Measurements from ENCODE around the gene RTF1. TPM values are rescaled to one million over a fixed set of nuclear protein-coding genes. Genes with fewer than 3 reads are reported as not detected.
"Not testable (repeated sequence)": the region's sequence is repeated elsewhere in the genome, so short reads cannot be mapped to it uniquely, and the experiment has no call there.

The RTF1 gene
- total RNA-seq, 1 donor, result 29.5 TPM

DNA sequence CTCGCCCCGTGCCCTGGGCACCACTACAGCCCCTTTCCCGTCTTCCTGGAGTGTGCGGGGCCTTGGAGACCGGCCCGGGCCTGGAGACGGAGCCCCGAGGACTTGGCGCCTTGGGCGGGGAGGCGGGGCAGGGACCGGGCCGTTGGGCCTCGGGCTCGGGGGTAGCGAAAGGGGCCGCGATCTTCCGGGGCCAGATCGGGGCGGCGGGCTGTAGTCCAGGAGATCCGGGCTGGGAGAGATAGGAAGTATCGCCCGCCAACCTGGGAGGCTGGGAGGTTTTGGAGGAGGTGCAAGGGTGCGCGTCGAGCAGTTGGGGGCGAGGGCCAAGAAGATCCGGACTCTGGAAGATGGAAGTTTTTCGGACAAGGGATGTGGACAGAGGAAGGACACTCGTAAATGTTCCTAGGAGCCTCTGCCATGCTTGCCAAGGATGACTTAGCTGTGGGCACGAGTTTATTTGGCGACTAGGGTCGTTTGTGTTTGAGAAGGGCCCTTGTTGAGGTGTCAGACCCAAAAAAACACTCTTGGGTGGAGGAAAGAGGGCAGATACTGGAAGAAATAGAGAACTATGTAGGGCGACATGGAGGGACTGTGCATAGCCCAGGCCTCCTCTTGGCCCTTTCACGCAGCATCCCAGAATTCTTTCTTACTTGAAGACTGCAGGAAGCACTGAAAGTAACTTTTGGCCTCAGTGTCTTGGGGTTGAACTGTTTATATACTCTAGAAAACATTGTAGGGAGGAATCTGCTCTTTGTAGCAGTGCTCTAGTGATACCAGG, 712 bp downstream of the RTF1 start:
- H3K4me3 ChIP-seq (ENCODE audit: low read depth, low read length), result peak overlapping the region; percentile 85
- peak; percentile 32 for DNase-seq (ENCODE audit: low read depth)
- TF ChIP-seq, protein P1, sequence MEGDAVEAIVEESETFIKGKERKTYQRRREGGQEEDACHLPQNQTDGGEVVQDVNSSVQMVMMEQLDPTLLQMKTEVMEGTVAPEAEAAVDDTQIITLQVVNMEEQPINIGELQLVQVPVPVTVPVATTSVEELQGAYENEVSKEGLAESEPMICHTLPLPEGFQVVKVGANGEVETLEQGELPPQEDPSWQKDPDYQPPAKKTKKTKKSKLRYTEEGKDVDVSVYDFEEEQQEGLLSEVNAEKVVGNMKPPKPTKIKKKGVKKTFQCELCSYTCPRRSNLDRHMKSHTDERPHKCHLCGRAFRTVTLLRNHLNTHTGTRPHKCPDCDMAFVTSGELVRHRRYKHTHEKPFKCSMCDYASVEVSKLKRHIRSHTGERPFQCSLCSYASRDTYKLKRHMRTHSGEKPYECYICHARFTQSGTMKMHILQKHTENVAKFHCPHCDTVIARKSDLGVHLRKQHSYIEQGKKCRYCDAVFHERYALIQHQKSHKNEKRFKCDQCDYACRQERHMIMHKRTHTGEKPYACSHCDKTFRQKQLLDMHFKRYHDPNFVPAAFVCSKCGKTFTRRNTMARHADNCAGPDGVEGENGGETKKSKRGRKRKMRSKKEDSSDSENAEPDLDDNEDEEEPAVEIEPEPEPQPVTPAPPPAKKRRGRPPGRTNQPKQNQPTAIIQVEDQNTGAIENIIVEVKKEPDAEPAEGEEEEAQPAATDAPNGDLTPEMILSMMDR (IDR thresholded peaks at IDR 0.05; ENCODE audit: insufficient read depth, low read length), result no peak

DNA sequence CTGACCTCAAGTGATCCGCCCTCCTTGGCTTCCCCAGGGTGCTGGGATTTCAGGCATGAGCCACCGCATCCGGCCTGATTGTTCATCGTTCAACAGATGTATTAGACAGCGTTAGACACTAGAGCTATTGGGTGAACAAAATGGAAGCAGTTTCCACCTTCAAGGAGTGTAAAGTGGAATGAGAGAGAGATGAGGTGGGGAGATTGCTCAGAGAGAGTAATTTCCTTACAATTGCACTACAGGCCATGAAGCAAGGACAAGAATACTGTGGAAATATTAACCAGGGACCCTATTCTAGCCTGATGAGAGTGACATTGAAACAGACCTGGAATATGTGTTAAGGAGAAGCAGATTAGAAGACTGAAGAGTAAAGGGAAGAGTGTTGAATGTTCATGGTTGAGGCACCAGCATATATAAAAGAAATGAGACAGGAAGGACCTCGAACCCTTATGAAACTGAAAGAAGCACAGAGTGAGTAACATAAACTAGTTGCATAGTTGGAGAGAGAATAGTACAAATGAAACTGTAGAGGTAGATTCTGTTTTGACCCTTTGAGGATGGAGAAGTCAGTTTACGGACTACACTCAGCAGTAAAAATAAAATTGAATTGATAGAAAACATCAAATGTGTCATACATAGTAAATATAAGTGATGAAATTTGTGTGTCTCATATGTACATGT, 7.2 kb downstream of the RTF1 start:
- DNase-seq (ENCODE audit: low read depth), result no peak
- H3K4me3 ChIP-seq (ENCODE audit: low read depth, low read length), result no peak overlapping the region
- TF ChIP-seq, protein P1 (IDR thresholded peaks at IDR 0.05; ENCODE audit: insufficient read depth, low read length), result no peak

DNA sequence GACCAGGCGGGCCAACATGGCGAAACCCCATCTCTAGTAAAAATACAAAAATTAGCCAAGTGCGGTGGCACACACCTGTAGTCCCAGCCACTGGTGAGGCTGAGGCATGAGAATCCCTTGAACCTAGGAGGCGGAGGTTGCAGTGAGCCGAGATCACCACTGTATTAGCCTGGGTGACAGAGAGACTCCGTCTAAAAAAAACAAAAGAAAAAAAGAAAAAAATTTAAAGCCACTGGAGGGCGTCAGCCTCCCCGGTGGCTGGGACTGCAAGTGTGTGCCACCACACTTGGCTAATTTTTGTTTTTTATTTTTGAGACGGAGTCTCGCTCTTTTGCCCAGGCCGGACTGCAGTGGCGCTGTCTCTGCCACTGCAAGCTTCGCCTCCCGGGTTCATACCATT, 7.9 kb downstream of the RTF1 start:
- TF ChIP-seq, protein P1 (IDR thresholded peaks at IDR 0.05; ENCODE audit: insufficient read depth, low read length), result no peak
- H3K4me3 ChIP-seq (ENCODE audit: low read depth, low read length), result no peak overlapping the region
- no peak for DNase-seq (ENCODE audit: low read depth)

DNA sequence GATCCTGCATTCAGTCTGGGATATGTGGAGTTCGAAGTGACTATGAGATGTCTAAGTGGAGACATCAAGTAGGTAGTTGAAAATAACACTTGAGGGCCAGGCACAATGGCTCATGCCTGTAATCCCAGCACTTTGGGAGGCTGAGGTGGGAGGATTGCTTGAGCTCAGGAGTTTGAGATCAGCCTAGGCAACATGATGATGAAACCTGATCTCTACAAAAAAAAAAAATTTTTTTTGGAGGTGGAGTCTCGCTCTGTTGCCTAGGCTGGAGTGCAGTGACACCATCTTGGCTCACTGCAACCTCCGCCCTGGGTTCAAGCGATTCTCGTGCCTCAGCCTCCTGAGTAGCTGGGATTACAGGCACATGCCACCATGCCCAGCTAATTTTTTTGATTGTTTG, 9.0 kb downstream of the RTF1 start:
- DNase-seq (ENCODE audit: low read depth); H3K4me3 ChIP-seq (ENCODE audit: low read depth, low read length): not testable (repeated sequence)

DNA sequence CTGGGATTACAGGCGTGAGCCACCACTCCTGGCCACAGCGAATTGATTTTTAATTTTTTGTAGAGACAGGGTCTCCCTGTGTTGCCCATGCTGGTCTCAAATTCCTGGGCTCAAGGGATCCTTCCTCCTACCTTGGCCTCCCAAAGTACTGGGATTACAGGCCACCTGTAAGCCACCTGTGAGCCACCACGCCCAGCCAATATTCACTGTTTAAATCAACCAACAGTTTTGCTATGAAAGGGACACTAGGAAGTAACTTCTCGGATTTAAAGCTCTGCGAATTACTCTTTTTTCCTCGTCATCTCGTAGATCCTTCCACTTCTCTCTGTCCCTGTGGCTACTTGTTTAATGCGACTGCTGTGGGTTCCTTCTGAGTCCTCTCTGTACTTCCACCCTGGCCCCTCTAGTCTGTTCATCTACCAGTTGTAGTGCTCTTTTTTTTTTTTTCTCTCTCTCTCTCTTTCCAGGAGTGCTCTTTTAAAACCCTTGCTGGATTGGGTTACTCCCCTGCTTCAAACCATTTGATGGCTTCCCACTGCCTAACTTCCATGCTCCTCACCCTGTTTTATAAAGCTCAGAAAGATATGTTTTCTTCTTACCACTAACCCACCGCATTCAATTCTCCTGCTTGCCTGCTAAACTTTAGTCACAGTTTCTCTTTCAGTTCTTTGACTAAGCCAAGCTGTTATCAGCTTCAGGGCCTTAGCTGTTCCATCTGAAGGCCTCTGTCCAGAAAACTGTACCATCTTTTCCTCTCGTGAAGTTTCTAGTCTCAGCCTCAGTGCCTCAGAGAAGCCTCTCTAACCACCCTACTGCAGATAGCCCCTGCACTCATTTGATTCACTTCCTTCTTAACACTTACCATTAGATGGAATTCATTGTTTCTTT, 12.4 kb downstream of the RTF1 start:
- peak; percentile 23 for DNase-seq (ENCODE audit: low read depth)
- no peak overlapping the region for H3K4me3 ChIP-seq (ENCODE audit: low read depth, low read length)
- TF ChIP-seq, protein P1 (IDR thresholded peaks at IDR 0.05; ENCODE audit: insufficient read depth, low read length), result no peak

DNA sequence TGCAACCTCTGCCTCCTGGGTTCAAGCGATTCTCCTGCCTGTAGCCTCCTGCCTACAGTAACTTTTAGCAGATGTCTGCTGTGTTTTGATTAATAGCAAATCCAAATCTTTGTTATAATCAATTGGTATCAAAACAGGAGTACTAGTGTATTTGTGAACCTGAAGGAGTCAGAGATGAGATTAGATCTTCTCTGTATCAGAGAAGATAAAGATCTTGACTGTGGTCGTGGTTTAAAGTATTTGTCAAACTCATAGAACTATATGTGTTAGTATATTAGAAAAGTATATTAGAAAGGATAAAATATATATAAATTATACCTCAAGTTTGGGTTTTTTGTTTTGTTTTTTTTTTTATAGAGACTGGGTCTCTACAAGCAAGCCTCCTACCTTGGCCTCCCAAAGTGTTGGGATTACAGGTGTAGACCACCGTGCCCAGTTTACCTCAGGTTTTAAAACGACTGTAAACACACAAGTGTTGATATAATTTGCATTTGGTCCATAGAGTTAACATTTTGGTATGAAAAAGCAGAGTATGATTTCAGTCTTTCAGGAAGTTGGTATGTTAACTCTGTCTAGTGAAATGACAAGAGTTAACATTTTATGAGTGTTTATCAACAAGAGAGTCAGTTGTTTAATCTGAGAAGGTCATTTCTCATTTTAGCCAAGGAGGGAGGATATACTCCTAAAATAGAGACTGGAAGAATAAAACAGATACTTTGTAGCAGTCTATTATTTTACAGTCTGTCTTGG, 18.3 kb downstream of the RTF1 start:
- DNase-seq (ENCODE audit: low read depth), result no peak
- TF ChIP-seq, protein P1 (IDR thresholded peaks at IDR 0.05; ENCODE audit: insufficient read depth, low read length), result no peak
- H3K4me3 ChIP-seq (ENCODE audit: low read depth, low read length), result no peak overlapping the region
